Breast epithelium (tissue), 4 donors: ENCODE data around the gene MAPKAPK2. TPM values are rescaled to one million over a fixed set of nuclear protein-coding genes. Genes with fewer than 3 reads are reported as not detected.

Source experiments
- DNase-seq, 2 donors: peaks; one replicate each; pipeline ENCODE4 v3.0.0-alpha.2; 2019; ENCODE audit warnings: low spot score in 2 of 2
- H3K27ac ChIP-seq, 2 donors: fragments of 200-600 bp; sonication (generic) in 1 of 2; one replicate each; pipeline ENCODE4 v1.5.1; 2016 to 2019; ENCODE audit warnings: mild to moderate bottlenecking in 1 of 2
- H3K27me3 ChIP-seq, 2 donors: fragments of 200-600 bp; sonication (generic) in 1 of 2; one replicate each; pipeline versions ENCODE4 v1.5.1 to v1.6.0; 2017 to 2019; ENCODE audit warnings: control low read depth in 1 of 2, mild to moderate bottlenecking in 1 of 2
- H3K36me3 ChIP-seq: fragments of 200-600 bp; one replicate; pipeline ENCODE4 v1.5.1; 2019
- H3K4me1 ChIP-seq, 2 donors: fragments of 200-600 bp; sonication (generic); one replicate each; pipeline ENCODE4 v1.5.1; 2016 to 2019; ENCODE audit warnings: control low read depth in 1 of 2
- H3K4me3 ChIP-seq, 3 donors: fragments of 200-600 bp; sonication (generic); 1 replicate in 2 of 3; 2 replicates in 1 of 3; pipeline ENCODE4 v1.5.1; 2016 to 2019; ENCODE audit warnings: mild to moderate bottlenecking in 3 of 3, moderate library complexity in 2 of 3
- H3K9me3 ChIP-seq, 2 donors: fragments of 200-600 bp; sonication (generic) in 1 of 2; one replicate each; pipeline ENCODE4 v1.5.1; 2016 to 2019; ENCODE audit warnings: control low read depth in 1 of 2
- CTCF ChIP-seq, 3 donors: fragments of 450-650 bp; IDR thresholded peaks; one replicate each; pipeline ENCODE4 v1.5.1; 2016 to 2017; ENCODE audit warnings: antibody characterized with exemption in 3 of 3, mild to moderate bottlenecking in 3 of 3, moderate library complexity in 3 of 3
- POLR2A ChIP-seq: fragments of 450-650 bp; IDR thresholded peaks from one replicate; pipeline ENCODE4 v1.6.1; 2016; ENCODE audit warnings: antibody characterized with exemption, mild to moderate bottlenecking, moderate library complexity
- POLR2AphosphoS5 ChIP-seq, 3 donors: sonication (generic); formaldehyde crosslinking; IDR thresholded peaks; one replicate each; pipeline ENCODE4 v1.6.1; 2017; ENCODE audit warnings: antibody characterized with exemption in 3 of 3
- intact Hi-C: fragments of 100-400 bp; cut with DNase I; formaldehyde crosslinking; loops from one replicate; pipeline ENCODE4 v1.15.1; 2023; ENCODE audit warnings: low total_unique reads
- total RNA-seq, 3 donors: library from RNA; depleted of rRNA; stranded (reverse); fragments of >200 nt; gene quantifications; one replicate each; pipeline ENCODE4 v1.1.0, GENCODE V29; 2016

Gene MAPKAPK2
- total RNA-seq, 3 donors from 2014 or later = 47.4 to 69.2 (median 67.2) TPM

GRCh38 chr1:206702260-206702659 is 17.6 kb downstream of the MAPKAPK2 start:
- intact Hi-C loops = no loop called here
- Histone ChIP-seq H3K36me3 (no peaks in the 10 kb centered on the region), H3K4me1 (peaks cover 19 to 23% of the 10 kb centered on the region in 2 donors), H3K4me3 (no peak overlapping the region), H3K27ac (no peak overlapping the region), H3K27me3 (no peaks in the 10 kb centered on the region), H3K9me3 (no peaks in the 10 kb centered on the region)
- TF ChIP-seq POLR2AphosphoS5 (IDR thresholded peaks at IDR 0.05) = no peak
- no peak for TF ChIP-seq POLR2A
- no peak for TF ChIP-seq CTCF (IDR thresholded peaks at IDR 0.05)
- no peak for DNase-seq

DNA sequence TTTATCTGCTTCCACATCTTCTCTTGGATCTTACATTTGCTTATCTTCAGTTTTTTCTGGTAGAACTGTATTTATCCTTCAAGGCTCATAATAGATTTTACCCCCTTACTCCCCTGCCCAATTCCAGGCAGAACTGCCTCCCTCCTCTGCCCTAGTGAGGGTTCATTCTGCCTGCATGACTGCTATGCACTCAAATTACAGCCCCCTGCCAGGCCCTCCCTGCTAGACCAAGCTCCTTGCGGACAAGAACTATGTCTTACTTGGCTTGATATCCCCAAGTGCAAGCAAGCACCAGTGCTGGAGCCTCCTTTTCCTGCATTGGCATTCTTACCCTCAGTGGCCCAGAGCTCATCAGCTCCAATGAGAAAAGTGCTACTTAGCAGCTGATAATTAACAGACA is 18.1 kb downstream of the MAPKAPK2 start:
- TF ChIP-seq CTCF (IDR thresholded peaks at IDR 0.05) = no peak
- no peak for TF ChIP-seq POLR2AphosphoS5 (IDR thresholded peaks at IDR 0.05)
- TF ChIP-seq POLR2A = no peak
- DNase-seq = no peak
- Histone ChIP-seq H3K27me3 (no peaks in the 10 kb centered on the region), H3K4me3 (no peak overlapping the region), H3K9me3 (no peaks in the 10 kb centered on the region), H3K4me1 (peaks cover 24 to 25% of the 10 kb centered on the region in 2 donors), H3K36me3 (no peaks in the 10 kb centered on the region), H3K27ac (peak overlapping the region in 1 of 2 donors; percentile 3)
- intact Hi-C loops = no loop called here

GRCh38 chr1:206703661-206704060 is 19.0 kb downstream of the MAPKAPK2 start:
- no peaks in the 10 kb centered on the region for H3K27me3 ChIP-seq
- no peaks in the 10 kb centered on the region for H3K36me3 ChIP-seq
- no peak overlapping the region for H3K4me3 ChIP-seq
- intact Hi-C loops = no loop called here
- H3K4me1 ChIP-seq = peaks cover 25 to 29% of the 10 kb centered on the region in 2 donors
- DNase-seq = no peak
- no peaks in the 10 kb centered on the region for H3K9me3 ChIP-seq
- TF ChIP-seq CTCF (IDR thresholded peaks at IDR 0.05) (no peak), POLR2AphosphoS5 (IDR thresholded peaks at IDR 0.05) (no peak), POLR2A (no peak)
- peak overlapping the region in 1 of 2 donors; percentile 20 for H3K27ac ChIP-seq

GRCh38 chr1:206704226-206704625 is 19.5 kb downstream of the MAPKAPK2 start:
- peak overlapping the region in 1 of 2 donors; percentile 20 for H3K27ac ChIP-seq

DNA sequence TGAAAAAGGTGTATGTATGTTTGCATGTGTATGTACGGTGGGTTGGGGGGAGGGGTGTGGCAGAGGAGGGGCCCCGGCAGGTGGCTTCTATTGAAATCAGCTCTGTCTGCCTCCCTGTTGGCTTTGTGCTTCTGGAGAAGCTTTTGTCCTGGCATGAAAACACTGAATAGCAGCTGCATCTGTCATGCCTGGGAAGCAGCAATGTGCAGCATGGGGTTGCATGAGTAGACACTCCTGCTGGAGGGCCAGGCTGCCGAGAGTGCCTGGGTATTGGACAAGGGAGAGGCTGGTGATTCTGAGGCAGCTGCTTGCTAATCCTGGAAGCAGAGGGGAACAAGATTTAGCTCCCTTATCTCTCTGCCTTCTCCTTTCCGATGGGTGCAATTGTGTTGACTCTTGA is 20.5 kb downstream of the MAPKAPK2 start:
- peaks cover 19 to 27% of the 10 kb centered on the region in 2 donors for H3K4me1 ChIP-seq
- no peaks in the 10 kb centered on the region for H3K27me3 ChIP-seq
- H3K27ac ChIP-seq = peak overlapping the region in 1 of 2 donors; percentile 74
- DNase-seq = no peak
- H3K4me3 ChIP-seq = no peak overlapping the region
- no peaks in the 10 kb centered on the region for H3K36me3 ChIP-seq
- H3K9me3 ChIP-seq = no peaks in the 10 kb centered on the region
- intact Hi-C loops = no loop called here
- no peak for TF ChIP-seq CTCF (IDR thresholded peaks at IDR 0.05)
- TF ChIP-seq POLR2AphosphoS5 (IDR thresholded peaks at IDR 0.05) = no peak
- TF ChIP-seq POLR2A = no peak

More at GRCh38 chr1:206704226-206704625, 19.5 kb downstream of the MAPKAPK2 start:
- DNase-seq = no peak
- H3K4me1 ChIP-seq = peaks cover 22 to 29% of the 10 kb centered on the region in 2 donors
- intact Hi-C loops = no loop called here
- H3K36me3 ChIP-seq = no peaks in the 10 kb centered on the region
- H3K4me3 ChIP-seq = no peak overlapping the region
- H3K9me3 ChIP-seq = no peaks in the 10 kb centered on the region
- H3K27me3 ChIP-seq = no peaks in the 10 kb centered on the region
- TF ChIP-seq CTCF (IDR thresholded peaks at IDR 0.05) = no peak
